ENCODE data around the gene STAT5B.
A peak's percentile ranks its signal among the peaks of the same experiment; 100 is the strongest.
"Not testable (repeated sequence)": the region's sequence is repeated elsewhere in the genome, so short reads cannot be mapped to it uniquely, and the experiment has no call there.

The STAT5B gene

GRCh38 chr17:42225646-42226045 is 50.5 kb downstream of the STAT5B start:
- no peak for DNase-seq

GRCh38 chr17:42224651-42225050 is 51.5 kb downstream of the STAT5B start:
- no peak for DNase-seq

- peak; percentile 70 for DNase-seq
Observed at GRCh38 chr17:42221886-42222745, 54.1 kb downstream of the STAT5B start.

GRCh38 chr17:42219280-42219679 is 56.9 kb downstream of the STAT5B start:
- not testable (repeated sequence) for DNase-seq

GRCh38 chr17:42214156-42214555 is 62.0 kb downstream of the STAT5B start:
- no peak for DNase-seq

- DNase-seq: no peak
Observed at GRCh38 chr17:42212382-42212781, 63.8 kb downstream of the STAT5B start.

- DNase-seq: not testable (repeated sequence)
Observed at GRCh38 chr17:42211921-42212341, 64.3 kb downstream of the STAT5B start.

GRCh38 chr17:42210046-42210445 is 66.1 kb downstream of the STAT5B start:
- DNase-seq: no peak

GRCh38 chr17:42206153-42206612 is 70.0 kb downstream of the STAT5B start:
- not testable (repeated sequence) for DNase-seq

GRCh38 chr17:42203354-42203753 is 72.8 kb downstream of the STAT5B start:
- DNase-seq: no peak

GRCh38 chr17:42202696-42203095 is 73.5 kb downstream of the STAT5B start:
- no peak for DNase-seq

- DNase-seq: no peak
Observed at GRCh38 chr17:42202159-42202558, 74.0 kb downstream of the STAT5B start.

- DNase-seq: no peak
Observed at GRCh38 chr17:42201458-42201772, 74.8 kb downstream of the STAT5B start.

- no peak for DNase-seq
Observed at GRCh38 chr17:42200706-42201457, 75.3 kb downstream of the STAT5B start.

- no peak for DNase-seq
Observed at GRCh38 chr17:42199416-42200011, 76.7 kb downstream of the STAT5B start.

GRCh38 chr17:42198897-42199296 is 77.3 kb downstream of the STAT5B start:
- no peak for DNase-seq

GRCh38 chr17:42197564-42198156 is 78.5 kb downstream of the STAT5B start:
- DNase-seq: no peak

GRCh38 chr17:42193969-42194899 is 82.0 kb downstream of the STAT5B start, which contains the start of gene GHDC:
Gene GHDC (minus strand): TSS chr17:42194494. CDS start chr17:42193581, 913 bp downstream.
- DNase-seq: peak; percentile 84

- no peak for DNase-seq
Observed at GRCh38 chr17:42193216-42193968, 82.8 kb downstream of the STAT5B start.

- no peak for DNase-seq
Observed at GRCh38 chr17:42192189-42193126, 83.7 kb downstream of the STAT5B start.

All from CD4-positive, alpha-beta T cell treated with Interleukin-17A for 1 hour (primary cell).